Measurements from ENCODE around the gene ASB5.

ASB5 gene

DNA sequence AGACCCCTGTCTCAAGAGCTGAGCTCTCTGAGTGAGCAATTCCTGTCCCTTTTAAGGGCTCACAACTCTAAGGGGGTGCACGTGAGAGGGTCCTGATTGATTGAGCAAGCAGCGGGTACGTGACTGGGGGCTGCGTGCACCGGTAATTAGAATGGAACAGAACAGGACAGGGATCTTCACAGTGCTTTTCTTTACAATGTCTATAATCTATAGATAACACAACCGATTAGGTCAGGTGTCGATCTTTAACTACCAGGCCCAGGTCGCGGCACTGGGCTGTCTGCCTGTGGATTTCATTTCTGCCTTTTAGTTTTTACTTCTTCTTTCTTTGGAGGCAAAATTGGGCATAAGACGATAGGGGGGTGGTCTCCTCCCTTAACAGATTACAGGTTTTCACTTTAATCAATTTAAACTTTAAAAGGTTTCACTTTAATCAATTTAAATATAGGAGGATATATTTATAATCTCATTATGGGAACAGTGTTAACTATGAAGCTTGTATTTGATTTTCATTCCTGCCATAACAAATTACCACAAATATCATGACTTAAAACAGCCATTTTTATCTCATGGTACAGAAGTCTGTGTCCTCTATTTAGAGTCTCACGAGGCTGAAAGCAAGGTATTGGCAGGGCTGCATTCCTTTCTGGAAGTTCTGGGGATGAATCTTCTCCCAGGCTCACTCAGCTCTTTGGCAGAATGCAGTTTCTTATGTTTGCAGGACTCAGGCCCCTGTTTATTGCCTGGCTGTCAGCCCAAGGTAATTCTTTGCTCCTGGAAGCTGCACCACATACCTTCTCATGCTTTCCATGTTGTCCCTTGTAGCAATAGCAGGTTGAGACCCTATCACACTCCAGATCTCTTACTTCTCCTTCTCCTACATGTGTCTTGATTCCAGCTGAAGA is 78.9 kb downstream of the ASB5 start:
- TF ChIP-seq POLR2A (IDR thresholded peaks at IDR 0.05; ENCODE audit: low read length) = no peak
- TF ChIP-seq GATA1 (IDR thresholded peaks at IDR 0.05; ENCODE audit: low read depth, low read length) = no peak

DNA sequence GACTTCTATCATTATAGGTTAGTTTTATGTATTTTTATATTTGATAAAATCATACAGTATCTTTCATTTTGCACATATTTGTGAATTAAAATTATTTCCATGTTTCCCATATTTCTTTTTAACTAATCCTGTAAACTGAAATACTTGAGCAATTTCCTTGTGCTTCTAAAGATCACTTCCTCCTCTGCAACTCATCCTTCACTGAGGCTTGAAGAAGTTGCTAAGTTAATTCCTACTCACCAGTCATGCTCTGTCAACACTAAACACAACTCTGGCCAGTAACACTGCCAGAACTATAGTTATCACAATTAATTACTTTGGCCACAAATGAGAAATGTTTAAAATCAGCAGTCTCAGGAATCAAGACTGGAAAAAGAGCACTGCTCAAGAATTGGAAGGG is 80.4 kb downstream of the ASB5 start:
- DNase-seq = no peak
- TF ChIP-seq GATA1 (IDR thresholded peaks at IDR 0.05; ENCODE audit: low read depth, low read length) (no peak), POLR2A (IDR thresholded peaks at IDR 0.05; ENCODE audit: low read length) (no peak)

More for the DNA sequence above, 78.9 kb downstream of the ASB5 start:
- DNase-seq = no peak

DNA sequence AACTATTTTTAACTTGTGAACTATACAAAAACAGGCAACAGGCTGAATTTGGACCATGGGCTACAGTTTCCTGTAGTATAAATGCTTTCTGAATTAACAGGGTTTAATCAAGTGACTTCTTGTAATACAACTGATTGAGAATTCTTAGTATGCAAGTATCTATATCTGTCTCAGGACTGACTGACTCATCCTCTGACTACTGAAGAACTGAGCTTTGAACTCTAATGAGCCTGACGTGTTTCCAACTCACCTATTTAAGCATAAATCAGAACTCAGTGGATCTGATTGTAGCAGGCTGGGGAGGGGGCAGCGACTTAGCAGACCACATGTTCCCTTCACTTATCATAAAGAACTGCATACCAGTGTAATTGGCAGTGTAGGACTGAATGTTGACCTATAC is 81.4 kb downstream of the ASB5 start:
- no peak for TF ChIP-seq GATA1 (IDR thresholded peaks at IDR 0.05; ENCODE audit: low read depth, low read length)
- TF ChIP-seq POLR2A (IDR thresholded peaks at IDR 0.05; ENCODE audit: low read length) = no peak
- DNase-seq = no peak

DNA sequence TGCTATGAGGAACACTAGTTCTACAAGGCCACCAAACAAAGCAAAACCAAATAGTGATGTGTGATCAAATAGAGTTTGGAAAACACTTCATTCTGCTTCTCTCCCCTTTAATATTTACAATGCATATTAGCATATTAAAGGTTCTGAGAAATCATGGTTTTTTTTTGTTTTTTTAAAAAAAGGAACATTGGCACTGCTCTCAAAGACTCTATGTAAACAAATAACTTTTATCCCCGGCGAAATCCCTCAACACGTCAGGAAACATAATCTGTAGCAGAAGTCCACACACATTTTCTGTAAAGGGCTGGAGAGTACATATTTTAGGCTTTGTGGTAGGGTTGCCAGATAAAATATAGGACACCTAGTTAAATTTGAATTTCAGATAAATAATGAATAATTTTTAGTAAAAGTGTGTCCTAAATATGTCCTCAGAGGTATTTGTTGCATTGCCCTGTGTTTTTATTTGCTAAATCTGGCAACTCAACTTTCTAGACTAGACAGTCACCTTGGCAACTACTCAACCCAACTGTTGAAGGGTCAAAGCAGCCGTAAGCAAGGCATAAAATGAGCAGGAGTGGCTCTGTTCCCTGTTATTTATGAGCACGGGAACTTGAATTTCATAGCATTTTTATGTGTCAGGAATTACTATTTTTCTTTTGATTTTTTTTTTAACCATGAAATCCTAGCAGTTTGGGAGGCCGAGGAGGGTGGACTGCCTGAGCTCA is 82.2 kb downstream of the ASB5 start:
- no peak for DNase-seq
- TF ChIP-seq POLR2A (IDR thresholded peaks at IDR 0.05; ENCODE audit: low read length) (no peak), GATA1 (IDR thresholded peaks at IDR 0.05; ENCODE audit: low read depth, low read length) (no peak)

DNA sequence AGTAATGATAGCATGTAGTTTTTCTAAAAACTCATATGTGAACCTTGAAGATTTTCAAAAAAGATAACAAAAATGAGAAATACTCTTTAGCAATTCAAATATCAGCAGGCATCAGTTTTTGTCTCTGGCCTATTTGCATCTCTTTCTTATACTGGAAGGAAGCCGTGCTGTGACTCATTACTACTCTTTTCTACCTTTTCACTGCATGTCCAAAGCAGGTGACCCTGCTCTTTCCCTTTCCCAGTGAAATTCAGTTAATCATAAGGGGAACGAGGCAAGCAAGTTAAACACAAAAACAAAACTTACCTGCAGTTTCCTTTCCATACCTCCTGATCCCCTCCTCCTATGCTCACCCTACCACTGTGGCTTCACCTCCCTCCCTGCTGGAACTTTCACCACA is 83.0 kb downstream of the ASB5 start:
- DNase-seq = no peak
- TF ChIP-seq GATA1 (IDR thresholded peaks at IDR 0.05; ENCODE audit: low read depth, low read length) = no peak
- no peak for TF ChIP-seq POLR2A (IDR thresholded peaks at IDR 0.05; ENCODE audit: low read length)

DNA sequence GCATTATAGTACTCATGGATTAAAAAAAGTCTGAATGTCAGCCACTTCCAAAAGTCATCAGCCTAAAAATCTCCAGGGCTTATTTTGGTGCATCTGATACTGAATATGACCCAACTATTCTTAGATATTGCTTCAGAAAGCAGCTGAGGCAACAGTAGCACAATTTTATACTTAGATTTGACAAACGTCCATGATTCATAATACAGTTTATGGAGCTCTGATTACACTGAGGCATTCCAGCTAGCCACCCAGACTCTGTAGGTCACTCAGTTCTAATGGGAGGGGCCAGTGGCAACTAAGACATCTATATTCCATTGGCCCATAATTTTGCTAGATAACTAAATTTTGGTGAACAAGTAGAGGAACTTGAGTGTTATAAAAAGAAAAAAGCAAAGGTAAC is 84.0 kb downstream of the ASB5 start:
- TF ChIP-seq POLR2A (IDR thresholded peaks at IDR 0.05; ENCODE audit: low read length) (no peak), GATA1 (IDR thresholded peaks at IDR 0.05; ENCODE audit: low read depth, low read length) (no peak)
- DNase-seq = no peak

All from erythroblast (primary cell).